ENCODE data around the gene TMEM250. TPM values are rescaled to one million over a fixed set of nuclear protein-coding genes. Genes with fewer than 3 reads are reported as not detected.
"Not testable (repeated sequence)": the region's sequence is repeated elsewhere in the genome, so short reads cannot be mapped to it uniquely, and the experiment has no call there.

Gene TMEM250
- polyA plus RNA-seq, 3 donors = 15.5 to 17.5 (median 16.3) TPM

DNA sequence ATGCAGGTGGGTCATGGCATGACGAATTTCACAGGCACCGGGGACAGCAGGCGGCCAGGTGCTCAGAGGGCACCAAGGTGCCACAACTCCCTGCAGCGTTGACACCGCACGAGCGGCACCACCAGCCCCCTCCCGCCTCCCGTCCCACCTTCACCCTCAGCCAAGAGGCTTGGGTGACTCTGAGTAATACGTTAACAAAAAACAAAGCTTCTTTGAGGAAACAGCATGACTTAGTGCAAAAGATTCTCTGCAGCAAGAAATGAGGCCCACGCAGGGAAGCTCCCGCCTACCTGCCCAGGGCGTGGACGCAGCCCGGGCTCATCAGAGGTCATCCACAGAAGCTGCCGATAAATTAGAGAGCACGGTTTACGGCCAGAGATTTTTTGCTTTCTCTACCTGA, 4.1 kb downstream of the TMEM250 start:
- DNase-seq (ENCODE audit: low read depth in 3 of 3, low spot score in 2 of 3) = no peak

DNA sequence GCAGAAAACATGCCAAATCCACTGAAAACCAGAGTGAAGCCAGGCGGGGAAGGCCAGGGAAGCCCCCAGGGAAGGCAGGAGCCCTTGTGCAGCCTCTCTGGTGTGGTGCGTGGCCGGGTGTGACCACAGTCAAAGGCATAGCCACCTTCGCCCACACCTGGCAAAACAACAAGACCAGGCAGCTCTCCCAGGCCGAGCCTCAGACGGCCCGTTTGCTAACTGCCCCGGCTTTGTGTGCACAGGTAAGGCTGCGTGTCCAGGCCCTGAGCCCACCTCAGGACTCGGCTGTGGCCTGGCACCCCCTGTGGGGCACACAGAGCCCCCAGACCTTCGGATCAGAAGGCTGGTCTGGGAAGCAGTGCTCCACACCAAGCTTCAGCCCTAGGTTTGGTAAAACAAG, 6.1 kb downstream of the TMEM250 start:
- DNase-seq (ENCODE audit: low read depth in 3 of 3, low spot score in 2 of 3) = no peak

DNA sequence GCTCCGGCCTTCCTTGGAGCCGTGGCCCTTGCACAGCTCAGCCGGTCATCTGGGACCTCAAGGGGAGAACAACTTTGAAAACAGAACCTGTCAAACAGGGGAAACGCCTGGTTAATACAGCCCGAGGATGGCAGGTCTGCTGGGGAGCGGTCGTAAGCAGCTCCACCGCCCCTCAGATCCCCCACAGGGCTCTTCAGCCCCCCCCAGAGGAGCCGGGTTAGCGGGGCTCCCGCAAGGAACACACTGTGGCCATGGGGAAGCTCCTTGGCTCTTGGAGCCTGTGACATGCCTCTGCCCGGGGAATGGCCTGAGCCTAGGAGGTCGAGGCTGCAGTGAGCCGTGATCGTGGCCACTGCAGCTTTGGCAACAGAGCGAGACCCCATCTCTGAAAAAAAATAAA, 6.8 kb downstream of the TMEM250 start:
- DNase-seq (ENCODE audit: low read depth in 3 of 3, low spot score in 2 of 3) = no peak

DNA sequence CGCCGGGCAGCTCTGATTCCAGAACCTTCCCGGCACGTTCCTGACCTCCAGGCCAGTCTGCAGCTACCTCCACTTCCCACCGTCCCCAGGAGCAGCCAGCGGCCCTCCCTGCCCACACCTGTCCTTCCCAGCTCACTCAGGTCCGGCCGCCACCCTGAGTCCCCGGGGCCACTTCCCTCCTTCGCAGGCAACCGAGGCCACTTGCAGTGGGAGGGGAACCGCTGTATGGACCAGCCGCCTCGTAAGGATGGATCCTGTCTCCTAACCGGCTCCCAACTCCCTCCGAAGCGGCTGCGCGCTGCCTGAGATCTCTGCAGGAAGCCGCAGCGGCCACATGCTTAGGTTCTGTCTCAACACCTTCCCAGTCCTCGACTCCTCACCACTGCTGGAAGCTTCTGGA, 7.5 kb downstream of the TMEM250 start:
- no peak for DNase-seq (ENCODE audit: low read depth in 3 of 3, low spot score in 2 of 3)

DNA sequence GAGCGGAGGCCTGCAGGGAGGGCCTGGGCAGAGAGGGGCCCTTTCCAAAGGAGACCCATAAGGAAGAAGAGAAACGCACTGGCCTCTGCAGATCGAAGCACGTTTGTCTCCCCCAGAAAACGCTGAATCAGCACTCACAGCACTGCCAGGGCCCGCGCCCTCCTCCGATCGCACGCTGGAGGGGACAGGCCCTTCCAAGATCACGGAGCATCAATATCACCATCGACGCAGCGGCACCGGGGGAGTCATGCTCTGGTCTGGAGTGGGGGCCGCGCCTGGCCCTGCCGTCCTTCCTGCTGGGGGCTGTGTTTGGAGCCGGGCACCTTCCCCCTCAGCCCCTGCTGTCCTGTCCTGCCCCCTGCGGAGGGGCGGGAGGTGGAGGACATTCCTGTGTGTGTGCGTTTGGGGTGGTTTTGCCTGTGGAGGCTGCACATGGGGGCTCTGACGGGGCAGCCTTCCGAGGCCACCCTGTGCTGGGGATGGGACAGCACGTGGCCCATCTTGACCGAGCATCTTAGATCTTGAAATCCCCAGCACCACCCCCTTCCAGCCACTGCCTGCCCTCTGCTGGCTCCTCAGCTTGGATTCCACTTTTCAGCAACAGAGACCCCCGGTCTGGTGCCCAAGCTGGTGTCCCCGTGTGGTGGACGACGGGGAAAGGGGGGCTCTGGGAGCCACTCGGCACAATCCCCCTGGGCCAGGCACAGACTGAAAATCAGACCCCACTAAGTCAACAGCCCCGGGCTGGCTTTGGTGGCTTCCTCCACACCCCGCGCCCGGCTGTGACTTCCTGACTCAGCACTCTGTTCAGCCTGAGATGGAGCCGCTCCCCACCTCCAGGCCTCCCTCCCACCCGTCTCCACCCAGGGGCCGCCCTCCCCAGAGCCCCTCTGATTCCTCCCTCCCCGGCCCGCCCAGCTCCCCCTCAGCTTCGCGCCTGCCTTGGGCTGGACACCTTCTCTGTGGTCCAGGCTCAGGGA, 8.3 kb downstream of the TMEM250 start:
- no peak for DNase-seq (ENCODE audit: low read depth in 3 of 3, low spot score in 2 of 3)

DNA sequence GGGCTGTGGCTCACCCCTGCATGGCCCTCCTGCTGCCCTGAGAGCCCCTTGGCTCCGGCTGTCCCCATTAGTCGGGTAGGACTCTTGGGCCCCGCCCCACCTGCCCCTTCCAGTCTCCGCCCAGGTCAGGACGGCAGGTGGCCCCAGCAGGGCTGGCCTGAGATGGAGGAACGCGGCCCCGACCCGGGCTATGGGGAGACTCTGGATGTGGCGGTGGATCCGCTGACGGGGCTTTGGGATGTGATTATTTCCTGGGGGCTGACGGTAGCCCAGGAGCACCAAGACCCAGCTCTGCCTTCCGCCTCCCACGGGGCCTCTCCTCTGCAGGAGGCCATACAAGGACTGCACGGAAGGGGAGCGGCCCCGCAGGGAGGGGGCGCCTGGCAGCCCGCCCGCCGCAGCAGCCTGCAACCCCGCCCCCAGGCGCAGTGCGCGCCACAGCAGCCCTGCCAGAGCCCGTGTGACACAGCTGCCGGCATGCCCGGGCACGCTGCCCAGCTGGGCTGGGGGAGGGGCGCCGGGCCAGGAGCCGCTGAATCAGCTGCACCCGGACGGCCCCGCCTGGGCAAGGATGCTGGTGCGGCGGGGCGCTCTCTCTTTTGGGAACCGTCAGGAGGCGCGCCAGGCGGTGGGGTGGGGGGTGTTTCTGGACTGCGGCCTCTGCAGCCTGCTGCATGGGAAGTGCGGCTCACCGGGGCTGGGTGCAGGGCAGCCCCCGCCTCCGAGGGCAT, 9.2 kb downstream of the TMEM250 start:
- no peak for DNase-seq (ENCODE audit: low read depth in 3 of 3, low spot score in 2 of 3)

DNA sequence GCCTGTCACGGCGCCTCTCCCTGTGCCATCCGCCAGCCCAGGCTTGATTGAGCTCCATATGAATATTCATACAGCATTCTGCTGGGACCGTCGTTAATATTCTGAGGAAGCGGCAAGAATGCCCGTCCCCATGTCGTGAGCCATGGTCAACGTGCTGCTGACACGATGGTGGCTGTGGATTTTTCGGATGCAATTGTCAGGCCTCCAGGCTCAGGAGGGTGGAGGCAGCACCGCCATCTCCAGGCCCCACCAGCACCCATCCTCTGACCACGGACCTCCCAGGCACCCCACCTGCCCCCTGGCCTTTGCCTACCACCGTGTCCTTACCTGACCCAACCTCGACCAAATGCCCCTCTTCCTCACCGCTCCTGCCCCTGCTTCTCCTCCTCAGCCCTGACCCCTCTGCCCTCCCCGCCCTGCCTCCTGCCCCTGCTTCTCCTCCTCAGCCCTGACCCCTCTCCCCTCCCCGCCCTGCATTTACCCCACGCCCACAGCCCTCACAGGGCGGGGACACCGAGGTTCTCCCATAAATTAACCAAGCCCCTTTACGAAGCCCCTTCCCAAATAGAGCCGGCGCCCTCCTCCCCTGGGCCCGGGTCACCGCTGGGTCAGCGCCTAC, 9.9 kb downstream of the TMEM250 start:
- no peak for DNase-seq (ENCODE audit: low read depth in 3 of 3, low spot score in 2 of 3)

DNA sequence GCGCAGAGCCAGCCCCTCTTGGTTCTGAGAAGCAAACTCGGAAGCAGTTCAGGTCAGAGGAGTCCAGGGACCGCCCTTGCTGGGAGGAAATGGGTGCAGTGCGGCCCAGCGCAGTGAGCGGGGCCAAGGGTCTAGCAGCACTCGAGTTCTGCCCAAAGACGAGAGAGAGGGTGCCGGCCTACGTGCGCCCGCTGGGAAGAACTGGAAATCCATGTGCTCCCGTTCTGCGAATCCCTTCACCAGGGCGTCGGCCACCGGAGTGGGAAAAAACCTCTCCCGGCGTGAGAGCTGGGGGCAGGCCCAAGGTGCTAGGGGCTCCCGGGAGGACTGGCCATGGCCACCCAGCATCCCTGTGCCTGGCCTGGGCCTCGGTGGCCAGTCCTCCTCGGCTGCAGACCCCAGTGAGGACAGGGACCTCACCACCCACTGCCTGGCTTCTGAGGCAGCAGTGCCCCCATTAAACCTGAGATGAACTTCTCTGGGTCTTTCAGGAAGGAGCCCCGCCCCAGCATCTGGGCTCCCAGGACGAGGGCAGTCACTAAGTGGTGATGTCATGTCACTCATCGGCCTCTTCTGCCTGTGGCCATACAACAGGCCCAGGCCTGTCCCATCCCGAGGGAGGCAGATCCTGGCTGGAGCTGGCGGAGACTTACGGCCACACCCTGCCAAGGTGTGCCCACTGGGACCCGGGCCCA, 10.6 kb downstream of the TMEM250 start:
- DNase-seq (ENCODE audit: low read depth in 3 of 3, low spot score in 2 of 3) = no peak

DNA sequence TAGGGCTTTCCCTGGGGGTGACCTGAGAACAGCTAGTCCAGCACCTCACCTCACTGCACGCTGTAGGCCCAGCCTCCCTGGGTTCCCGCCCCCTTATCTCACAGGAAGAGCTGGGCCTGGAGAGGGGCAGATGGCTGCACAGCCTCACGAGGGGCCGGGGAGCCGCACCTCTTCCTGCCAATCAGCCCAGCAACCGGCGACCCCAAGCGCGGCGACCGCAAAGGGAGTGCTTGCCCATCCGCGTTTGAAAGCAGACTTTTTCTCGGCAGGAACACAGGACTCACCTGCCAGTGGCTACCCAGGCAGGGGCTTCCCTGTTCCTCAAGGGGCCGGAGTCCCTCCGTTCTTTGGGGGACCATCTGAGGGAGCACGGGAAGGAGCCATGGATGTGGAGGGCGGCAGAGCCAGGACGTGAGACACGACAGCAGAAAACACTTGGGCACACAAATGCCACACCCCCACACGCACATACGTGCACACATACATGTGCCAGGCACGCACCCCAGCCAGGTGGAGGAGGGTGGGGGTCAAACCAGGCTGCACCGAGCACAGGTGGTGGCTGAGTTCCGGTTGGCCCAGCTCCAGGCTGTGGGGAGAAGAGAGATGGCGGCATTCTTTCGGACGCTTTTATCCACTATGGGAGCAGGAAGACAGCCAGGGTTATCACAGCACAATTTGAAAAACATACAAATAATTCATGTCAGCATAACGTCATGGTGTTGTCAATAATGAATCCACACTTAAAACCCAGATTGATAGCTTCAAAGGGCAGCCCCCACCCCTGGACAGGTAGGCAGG, 11.3 kb downstream of the TMEM250 start:
- no peak for DNase-seq (ENCODE audit: low read depth in 3 of 3, low spot score in 2 of 3)

DNA sequence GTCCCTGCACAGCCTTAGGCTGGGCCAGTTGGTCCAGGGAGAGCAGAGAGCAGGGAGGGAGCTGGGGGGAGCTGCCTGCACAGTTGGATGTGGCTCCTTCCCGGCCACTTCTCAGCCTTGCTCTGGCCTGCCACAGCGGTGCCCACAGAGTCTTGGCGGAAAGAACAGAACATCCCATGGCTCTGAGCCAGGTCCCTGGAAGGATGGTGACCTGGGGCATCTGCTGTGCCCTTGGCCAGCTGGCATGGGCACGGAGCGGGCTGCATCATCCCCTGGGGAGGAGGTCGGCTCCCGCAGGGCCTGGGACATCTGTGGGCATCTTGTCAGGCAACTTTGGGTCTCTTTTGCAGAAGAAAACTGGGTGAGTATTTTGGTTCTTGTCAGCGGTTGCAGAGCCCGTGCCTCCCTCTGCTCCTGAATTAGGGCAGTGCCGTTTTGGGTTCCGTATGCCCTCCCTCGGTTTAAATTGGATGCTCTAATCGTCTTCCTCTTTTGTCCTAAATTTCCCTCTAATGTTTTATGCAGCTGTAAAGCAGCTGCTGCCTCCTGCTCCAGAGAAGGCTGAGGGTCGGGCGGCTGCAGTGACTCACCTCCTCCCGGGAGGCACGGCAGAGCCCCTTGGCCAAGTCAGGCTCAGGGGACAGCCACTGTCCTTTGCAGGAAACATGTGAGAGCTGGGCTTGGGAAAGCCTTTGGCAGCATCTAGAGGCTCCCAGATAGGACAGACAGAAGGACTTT, 13.1 kb downstream of the TMEM250 start:
- DNase-seq (ENCODE audit: low read depth in 3 of 3, low spot score in 2 of 3) = no peak

DNA sequence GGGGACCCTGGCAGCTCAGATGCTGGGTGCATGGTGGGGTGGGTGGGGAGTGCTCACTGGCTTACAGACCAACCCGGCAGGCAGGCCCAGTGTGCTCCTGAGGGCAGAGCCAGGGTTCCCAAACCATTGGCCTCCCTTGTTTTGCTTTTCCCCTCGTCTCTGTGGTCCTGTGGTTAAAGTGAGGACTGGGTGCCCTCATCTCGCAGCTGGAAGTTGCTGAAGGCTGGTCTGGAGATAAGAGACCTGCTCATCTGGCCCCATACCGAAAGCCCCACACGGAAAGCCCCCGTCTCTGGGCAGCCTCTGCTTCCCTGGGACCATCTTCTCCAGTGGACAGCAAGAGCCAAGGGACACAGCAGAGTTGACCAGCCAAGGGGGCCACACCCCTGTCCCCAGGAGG, 13.8 kb downstream of the TMEM250 start:
- DNase-seq (ENCODE audit: low read depth in 3 of 3, low spot score in 2 of 3) = no peak

DNA sequence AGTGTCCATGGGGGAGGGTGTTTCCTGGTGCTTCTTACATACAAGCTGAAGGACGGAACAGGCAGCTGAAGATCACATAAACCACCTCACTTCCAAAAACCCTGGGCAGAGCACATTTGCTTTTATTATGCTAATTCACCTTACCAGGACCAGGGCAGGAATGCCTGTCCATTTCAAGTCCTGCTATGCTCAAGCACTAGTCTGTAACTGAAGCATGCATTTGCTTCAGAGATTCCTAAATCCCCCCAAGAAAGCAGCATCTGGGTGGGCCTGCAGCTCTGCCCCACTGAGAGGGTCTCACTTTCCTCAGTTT, 14.2 kb downstream of the TMEM250 start:
- DNase-seq (ENCODE audit: low read depth in 3 of 3, low spot score in 2 of 3) = no peak

DNA sequence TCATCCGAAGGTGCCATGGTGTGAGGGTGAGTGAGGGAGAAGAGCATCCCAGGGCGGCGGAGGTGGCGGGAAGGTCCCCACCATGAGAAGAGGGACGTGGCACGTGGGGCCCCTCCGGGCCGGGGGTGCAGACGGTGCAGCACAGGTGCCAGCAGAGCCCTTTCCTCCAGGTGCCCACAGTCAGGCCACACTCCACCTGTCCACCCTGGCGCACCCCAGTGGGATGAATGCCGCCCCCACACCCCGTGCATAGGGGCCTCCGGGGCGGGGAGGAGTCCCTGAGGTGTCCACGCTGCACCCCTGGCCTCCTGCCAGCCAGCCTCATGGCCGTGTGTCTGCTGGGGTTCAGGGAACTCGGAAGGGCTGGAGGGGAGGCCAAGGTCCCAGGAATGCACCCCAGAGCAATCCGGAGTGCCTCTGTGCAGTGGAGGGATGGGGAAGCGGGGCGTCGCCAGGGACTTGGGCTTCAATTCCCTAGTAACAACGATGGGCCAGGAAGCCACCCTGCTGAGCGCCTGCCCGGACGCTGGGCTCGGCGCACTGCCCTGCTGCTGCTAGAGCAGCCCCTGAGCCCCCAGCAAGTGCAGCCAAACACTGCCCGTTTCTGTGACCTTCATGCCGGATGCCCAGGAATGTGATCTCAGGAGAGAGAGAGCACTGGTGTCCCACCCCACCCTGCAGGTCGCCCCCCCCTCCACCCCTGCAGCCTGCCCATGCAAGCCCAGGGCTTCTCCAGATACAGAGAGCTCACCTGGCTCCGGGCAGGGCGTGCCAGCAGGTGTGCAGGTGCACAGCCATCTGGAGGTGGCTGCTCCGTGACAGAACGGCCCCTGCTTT, 14.8 kb downstream of the TMEM250 start:
- DNase-seq (ENCODE audit: low read depth in 3 of 3, low spot score in 2 of 3) = no peak

DNA sequence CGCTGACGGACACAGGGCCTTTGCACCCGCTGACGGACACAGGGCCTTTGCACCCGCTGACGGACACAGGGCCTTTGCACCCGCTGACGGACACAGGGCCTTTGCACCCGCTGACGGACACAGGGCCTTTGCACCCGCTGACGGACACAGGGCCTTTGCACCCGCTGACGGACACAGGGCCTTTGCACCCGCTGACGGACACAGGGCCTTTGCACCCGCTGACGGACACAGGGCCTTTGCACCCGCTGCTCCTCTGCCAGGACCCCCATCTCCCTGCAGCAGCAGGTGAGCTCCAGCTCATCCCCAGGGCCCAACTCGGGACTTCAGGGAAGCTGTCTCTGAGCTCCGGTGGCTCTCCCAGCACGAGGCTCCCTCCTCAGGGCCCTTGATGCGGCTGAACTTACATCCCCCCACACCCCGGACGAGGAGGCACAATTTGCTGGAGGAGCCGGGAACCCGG, 17.0 kb downstream of the TMEM250 start:
- DNase-seq (ENCODE audit: low read depth in 3 of 3, low spot score in 2 of 3) = not testable (repeated sequence)

DNA sequence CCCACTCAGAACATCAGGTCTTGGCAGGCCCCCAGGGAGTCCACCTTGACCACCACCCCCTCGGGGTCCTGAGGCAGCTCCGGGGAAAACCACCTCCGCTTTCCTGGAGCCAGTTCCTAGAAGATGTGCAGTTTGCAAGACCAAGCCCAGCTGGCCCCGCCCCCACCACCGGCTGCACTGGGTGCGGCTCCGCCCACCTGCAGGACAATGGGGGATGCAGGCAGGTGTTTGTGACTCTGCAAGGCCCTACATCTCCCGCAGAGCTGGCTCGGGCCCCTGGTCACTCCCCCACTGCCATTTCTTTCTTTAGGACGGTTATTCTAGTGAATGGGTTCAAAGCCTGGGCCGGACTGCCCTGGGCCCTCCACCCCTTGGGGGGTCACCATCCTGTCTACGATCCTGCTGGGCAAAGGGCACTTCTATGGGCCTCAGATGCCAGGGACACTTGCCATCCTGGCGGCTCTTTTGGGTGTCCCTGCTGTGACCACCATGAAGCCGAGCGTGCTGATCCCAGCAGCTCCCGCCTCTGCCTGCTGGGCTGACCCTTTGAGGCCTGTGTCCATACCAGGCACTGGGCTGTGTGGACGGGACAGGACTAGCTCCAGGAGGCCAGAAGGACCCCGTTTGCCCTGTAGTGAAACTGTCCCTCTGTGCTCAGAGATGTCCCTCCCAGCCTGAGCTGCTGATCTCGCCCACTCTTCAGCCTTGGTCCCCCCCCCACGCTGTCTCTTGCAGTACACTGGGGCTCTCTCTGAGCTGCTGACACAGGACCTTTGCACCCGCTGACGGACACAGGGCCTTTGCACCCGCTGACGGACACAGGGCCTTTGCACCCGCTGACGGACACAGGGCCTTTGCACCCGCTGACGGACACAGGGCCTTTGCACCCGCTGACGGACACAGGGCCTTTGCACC, 17.7 kb downstream of the TMEM250 start:
- DNase-seq (ENCODE audit: low read depth in 3 of 3, low spot score in 2 of 3) = no peak

DNA sequence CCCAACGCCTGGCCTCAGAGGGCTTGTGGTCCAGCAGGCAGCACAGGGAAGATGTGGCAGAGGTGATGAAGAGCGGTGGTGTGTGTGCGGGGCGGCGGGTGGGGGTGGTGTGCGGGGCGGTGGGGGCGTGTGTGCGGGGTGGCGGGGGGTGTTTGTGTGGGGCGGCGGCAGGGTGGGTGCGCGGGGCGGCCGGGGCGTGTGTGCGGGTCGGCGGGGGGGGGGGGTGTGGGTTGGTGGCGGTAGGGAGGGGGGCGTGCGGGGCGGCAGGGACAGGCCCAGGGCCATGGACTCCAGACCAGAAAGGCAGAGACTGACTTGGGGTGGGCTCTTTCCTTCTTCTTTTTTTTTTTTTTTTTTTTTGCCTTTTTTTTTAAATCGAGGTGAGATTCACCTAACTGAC, 19.1 kb downstream of the TMEM250 start:
- DNase-seq (ENCODE audit: low read depth in 3 of 3, low spot score in 2 of 3) = no peak

DNA sequence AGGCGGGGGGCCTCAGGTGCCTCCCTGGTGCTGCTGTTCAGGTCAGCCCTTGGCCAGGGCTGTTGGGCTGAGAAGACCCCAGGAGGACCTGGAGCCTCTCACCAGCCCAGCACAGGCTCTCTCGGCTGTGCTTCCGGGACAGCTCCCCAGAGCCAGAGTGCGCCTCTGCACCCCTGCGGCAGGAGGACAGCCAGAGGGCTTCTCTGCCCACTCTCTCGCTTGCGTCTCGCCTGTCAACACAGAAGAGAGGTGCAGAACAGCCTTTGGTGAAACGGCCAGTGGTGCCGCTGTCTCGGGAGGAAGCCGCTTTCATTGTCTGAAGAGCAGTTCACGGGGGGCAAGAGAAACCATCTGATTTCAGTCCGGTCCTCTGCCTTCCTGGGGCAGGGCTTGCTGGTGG, 19.8 kb downstream of the TMEM250 start:
- DNase-seq (ENCODE audit: low read depth in 3 of 3, low spot score in 2 of 3) = no peak

DNA sequence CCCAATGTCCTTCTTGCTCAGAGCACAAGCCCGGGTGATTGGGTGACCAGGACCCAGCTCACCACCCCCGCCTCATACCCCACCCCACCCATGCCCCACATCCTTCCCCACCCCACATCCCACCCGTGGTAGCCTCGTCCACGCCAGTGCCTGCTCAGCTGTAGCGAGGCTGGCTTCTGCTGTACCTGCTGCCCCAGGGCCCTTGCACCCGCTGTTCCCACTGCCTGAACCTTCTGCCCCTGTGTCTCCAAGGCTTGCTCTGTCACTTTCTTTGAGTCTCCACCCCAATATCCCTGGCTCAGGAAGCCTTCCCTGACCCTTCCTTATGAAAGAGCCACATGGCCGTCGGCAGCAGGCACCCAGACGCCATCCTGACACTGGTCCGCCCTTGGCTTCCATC, 20.5 kb downstream of the TMEM250 start:
- DNase-seq (ENCODE audit: low read depth in 3 of 3, low spot score in 2 of 3) = no peak

Measured in right renal cortex interstitium (tissue), 3 donors.